HepG2 (cell line): ENCODE data around the gene AGAP1. TPM values are rescaled to one million over a fixed set of nuclear protein-coding genes. Genes with fewer than 3 reads are reported as not detected.

Experiments
- ARHGAP35 ChIP-seq: sonication (generic); formaldehyde crosslinking; IDR thresholded peaks from 2 replicates; pipeline ENCODE4 v1.9.0; 2022; ENCODE audit warnings: mild to moderate bottlenecking, inconsistent platforms, moderate library complexity, missing genetic modification reagents, borderline replicate concordance
- CREB1 ChIP-seq, 2 experiments: fragments of 450-650 bp in 1 of 2; IDR thresholded peaks; 2 replicates each; pipeline ENCODE4 v1.6.1; 2016 to 2017; ENCODE audit warnings: control low read depth in 1 of 2, mild to moderate bottlenecking in 1 of 2, missing compliant biosample characterization in 1 of 2, missing genetic modification characterization in 1 of 2
- DPF2 ChIP-seq: sonication (generic); formaldehyde crosslinking; IDR thresholded peaks from 2 replicates; pipeline ENCODE4 v1.4.0; 2020; ENCODE audit warnings: mild to moderate bottlenecking, low read depth, missing genetic modification reagents, borderline replicate concordance
- FOSL1 ChIP-seq: sonication (generic); formaldehyde crosslinking; IDR thresholded peaks from 2 replicates; pipeline ENCODE4 v1.9.0; 2021; ENCODE audit warnings: missing genetic modification reagents, borderline replicate concordance
- KLF12 ChIP-seq: sonication (generic); formaldehyde crosslinking; IDR thresholded peaks from 2 replicates; pipeline ENCODE4 v1.4.0; 2020; ENCODE audit warnings: missing genetic modification reagents, borderline replicate concordance
- KLF16 ChIP-seq, 2 experiments: sonication (generic) in 1 of 2; formaldehyde crosslinking in 1 of 2; IDR thresholded peaks; 2 replicates each; pipeline versions ENCODE4 v1.6.1 to v1.8.0; 2016 to 2023; ENCODE audit warnings: missing genetic modification reagents in 2 of 2, missing compliant biosample characterization in 1 of 2
- NCOR1 ChIP-seq: fragments of 200-600 bp; sonication (generic); IDR thresholded peaks from 2 replicates; pipeline ENCODE4 v1.7.0; 2017; ENCODE audit warnings: antibody characterized with exemption, low read length, borderline replicate concordance
- PAWR ChIP-seq: sonication (generic); formaldehyde crosslinking; IDR thresholded peaks from 2 replicates; pipeline ENCODE4 v1.4.0; 2020; ENCODE audit warnings: missing genetic modification reagents, mild to moderate bottlenecking, borderline replicate concordance
- SIN3B ChIP-seq: fragments of 150-350 bp; IDR thresholded peaks from 2 replicates; pipeline ENCODE4 v1.6.1; 2014; ENCODE audit warnings: low read length
- ZFYVE20 ChIP-seq: sonication (generic); formaldehyde crosslinking; IDR thresholded peaks from 2 replicates; pipeline ENCODE4 v1.8.0; 2023; ENCODE audit warnings: low read depth, mild to moderate bottlenecking, moderate library complexity, missing genetic modification reagents, borderline replicate concordance
- ZNF205 ChIP-seq: IDR thresholded peaks from 2 replicates; pipeline ENCODE4 v1.6.1; 2018; ENCODE audit warnings: missing biosample characterization, missing genetic modification reagents
- ZNF558 ChIP-seq: sonication (generic); formaldehyde crosslinking; IDR thresholded peaks from 2 replicates; pipeline ENCODE4 v1.9.0; 2022; ENCODE audit warnings: mild to moderate bottlenecking, missing genetic modification reagents, borderline replicate concordance
- ZNF589 ChIP-seq: sonication (generic); formaldehyde crosslinking; conservative IDR thresholded peaks from 2 replicates; pipeline ENCODE4 v1.8.0; 2022; ENCODE audit warnings: mild to moderate bottlenecking, moderate library complexity, missing genetic modification reagents
- ZNF615 ChIP-seq: sonication (generic); formaldehyde crosslinking; IDR thresholded peaks from 2 replicates; pipeline ENCODE4 v1.5.0; 2020; ENCODE audit warnings: mild to moderate bottlenecking, missing genetic modification reagents, borderline replicate concordance
- ZSCAN30 ChIP-seq: sonication (generic); formaldehyde crosslinking; IDR thresholded peaks from 2 replicates; pipeline ENCODE4 v1.5.0; 2020; ENCODE audit warnings: mild to moderate bottlenecking, missing genetic modification reagents
- polyA plus RNA-seq, 8 experiments: library from polyadenylated mRNA; depleted of rRNA in 3 of 8; stranded (reverse) in 7 of 8; unstranded in 1 of 8; fragments of >200 nt; fragmentation: Illumina TruSeq in 4 of 8; extraction: Trizol in 4 of 8; gene quantifications; 2 replicates each; pipeline versions ENCODE4 v1.2.1 to v1.2.3, GENCODE V29; 2011 to 2016; ENCODE audit warnings: low read depth in 4 of 8, missing spikeins in 1 of 8, mixed read lengths in 1 of 8; ENCODE audit not compliant: insufficient read depth in 1 of 8
- total RNA-seq, 5 experiments: library from RNA; depleted of rRNA; stranded (reverse); fragments of >200 nt; fragmentation: Illumina TruSeq; extraction: Trizol; gene quantifications; 2 replicates each; pipeline ENCODE4 v1.2.3, GENCODE V29; 2016; ENCODE audit warnings: low read depth in 1 of 5
- TF ChIP-seq, protein P1 (sequence below): sonication (generic); formaldehyde crosslinking; IDR thresholded peaks from 2 replicates; pipeline ENCODE4 v1.4.0; 2020; ENCODE audit warnings: missing genetic modification reagents
- TF ChIP-seq, protein P2 (sequence below): sonication (generic); formaldehyde crosslinking; IDR thresholded peaks from 2 replicates; pipeline ENCODE4 v1.5.0; 2020; ENCODE audit warnings: mild to moderate bottlenecking, missing genetic modification reagents, borderline replicate concordance
- TF ChIP-seq, protein P3 (sequence below), 2 experiments: fragments of 450-650 bp in 1 of 2; sonication (generic) in 1 of 2; formaldehyde crosslinking; IDR thresholded peaks; 2 replicates each; pipeline versions ENCODE4 v1.5.0 to v1.8.0; 2020 to 2022; ENCODE audit warnings: mild to moderate bottlenecking in 1 of 2, missing genetic modification reagents in 1 of 2

Gene AGAP1
- total and polyA plus RNA-seq, 2 of the 13 experiments (the other 11 are each of a cell fraction or from before 2014, with no cell fraction given), result 21.2 to 32.7 TPM

DNA sequence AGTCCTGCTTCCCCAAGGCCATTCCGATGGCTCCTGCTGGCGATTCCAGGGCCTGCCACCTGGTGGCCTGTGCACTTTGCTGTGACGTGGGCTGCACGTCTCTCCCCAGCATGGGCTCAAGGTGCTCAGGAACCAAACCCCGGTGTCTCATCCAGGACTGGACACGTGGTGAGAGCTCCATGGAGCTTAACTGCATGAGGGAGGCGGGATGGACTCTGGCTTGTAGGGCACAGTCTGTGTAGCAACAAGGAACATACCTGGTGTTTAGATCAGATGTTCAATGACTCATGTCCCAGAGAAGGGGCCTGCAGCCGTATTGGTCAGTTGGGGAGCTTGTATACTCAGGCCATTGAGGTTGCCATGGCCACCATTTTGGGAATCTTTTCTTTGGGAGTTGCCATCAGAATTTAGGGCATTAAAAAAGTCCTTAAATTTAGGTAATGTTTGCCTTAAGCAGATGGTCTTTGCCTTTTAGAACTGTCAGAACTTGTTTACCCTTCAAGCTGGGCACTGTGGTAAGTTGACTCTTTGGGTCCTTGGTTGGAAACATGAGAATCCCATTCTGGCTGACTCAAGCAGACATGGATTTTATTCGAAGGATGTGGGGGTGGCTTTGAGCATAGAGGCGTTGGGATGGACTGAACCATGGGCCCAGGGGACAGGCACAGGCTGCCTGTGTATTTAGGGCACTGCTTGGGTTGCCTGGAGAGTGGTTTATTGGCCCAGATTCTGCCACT is 21.0 kb downstream of the AGAP1 start (continued):
- TF ChIP-seq DPF2 (CRISPR knock-in tag) (peak; percentile 75; the same call in 1 of the 2 replicates), ZNF205 (CRISPR knock-in tag) (peak; percentile 92), FOSL1 (peak; percentile 85; the same call in 1 of the 2 replicates), SIN3B (peak; percentile 38; the same call in 1 of the 2 replicates), ZSCAN30 (CRISPR knock-in tag) (no peak), CREB1 (IDR thresholded peaks at IDR 0.05) (peak; percentile 95), CREB1 (CRISPR knock-in tag; IDR thresholded peaks at IDR 0.05) (peak; percentile 96), ARHGAP35 (CRISPR knock-in tag) (0 out of 2 replicates have a peak, but pooled peaks have one; percentile 52), NCOR1 (peak; percentile 95), ZNF589 (CRISPR knock-in tag) (no peak), PAWR (no peak), ZNF558 (CRISPR knock-in tag) (no peak), KLF12 (CRISPR knock-in tag) (no peak), ZNF615 (CRISPR knock-in tag) (no peak), KLF16 (CRISPR knock-in tag; IDR thresholded peaks at IDR 0.05) (peak in 1 of 2 experiments; percentile 96; a peak in 2 of 4 replicates), ZFYVE20 (CRISPR knock-in tag) (no peak)
- TF ChIP-seq, protein P1, sequence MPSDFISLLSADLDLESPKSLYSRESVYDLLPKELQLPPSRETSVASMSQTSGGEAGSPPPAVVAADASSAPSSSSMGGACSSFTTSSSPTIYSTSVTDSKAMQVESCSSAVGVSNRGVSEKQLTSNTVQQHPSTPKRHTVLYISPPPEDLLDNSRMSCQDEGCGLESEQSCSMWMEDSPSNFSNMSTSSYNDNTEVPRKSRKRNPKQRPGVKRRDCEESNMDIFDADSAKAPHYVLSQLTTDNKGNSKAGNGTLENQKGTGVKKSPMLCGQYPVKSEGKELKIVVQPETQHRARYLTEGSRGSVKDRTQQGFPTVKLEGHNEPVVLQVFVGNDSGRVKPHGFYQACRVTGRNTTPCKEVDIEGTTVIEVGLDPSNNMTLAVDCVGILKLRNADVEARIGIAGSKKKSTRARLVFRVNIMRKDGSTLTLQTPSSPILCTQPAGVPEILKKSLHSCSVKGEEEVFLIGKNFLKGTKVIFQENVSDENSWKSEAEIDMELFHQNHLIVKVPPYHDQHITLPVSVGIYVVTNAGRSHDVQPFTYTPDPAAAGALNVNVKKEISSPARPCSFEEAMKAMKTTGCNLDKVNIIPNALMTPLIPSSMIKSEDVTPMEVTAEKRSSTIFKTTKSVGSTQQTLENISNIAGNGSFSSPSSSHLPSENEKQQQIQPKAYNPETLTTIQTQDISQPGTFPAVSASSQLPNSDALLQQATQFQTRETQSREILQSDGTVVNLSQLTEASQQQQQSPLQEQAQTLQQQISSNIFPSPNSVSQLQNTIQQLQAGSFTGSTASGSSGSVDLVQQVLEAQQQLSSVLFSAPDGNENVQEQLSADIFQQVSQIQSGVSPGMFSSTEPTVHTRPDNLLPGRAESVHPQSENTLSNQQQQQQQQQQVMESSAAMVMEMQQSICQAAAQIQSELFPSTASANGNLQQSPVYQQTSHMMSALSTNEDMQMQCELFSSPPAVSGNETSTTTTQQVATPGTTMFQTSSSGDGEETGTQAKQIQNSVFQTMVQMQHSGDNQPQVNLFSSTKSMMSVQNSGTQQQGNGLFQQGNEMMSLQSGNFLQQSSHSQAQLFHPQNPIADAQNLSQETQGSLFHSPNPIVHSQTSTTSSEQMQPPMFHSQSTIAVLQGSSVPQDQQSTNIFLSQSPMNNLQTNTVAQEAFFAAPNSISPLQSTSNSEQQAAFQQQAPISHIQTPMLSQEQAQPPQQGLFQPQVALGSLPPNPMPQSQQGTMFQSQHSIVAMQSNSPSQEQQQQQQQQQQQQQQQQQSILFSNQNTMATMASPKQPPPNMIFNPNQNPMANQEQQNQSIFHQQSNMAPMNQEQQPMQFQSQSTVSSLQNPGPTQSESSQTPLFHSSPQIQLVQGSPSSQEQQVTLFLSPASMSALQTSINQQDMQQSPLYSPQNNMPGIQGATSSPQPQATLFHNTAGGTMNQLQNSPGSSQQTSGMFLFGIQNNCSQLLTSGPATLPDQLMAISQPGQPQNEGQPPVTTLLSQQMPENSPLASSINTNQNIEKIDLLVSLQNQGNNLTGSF (CRISPR knock-in tag), result 0 out of 2 replicates have a peak, but pooled peaks have one; percentile 36
- TF ChIP-seq, protein P2, sequence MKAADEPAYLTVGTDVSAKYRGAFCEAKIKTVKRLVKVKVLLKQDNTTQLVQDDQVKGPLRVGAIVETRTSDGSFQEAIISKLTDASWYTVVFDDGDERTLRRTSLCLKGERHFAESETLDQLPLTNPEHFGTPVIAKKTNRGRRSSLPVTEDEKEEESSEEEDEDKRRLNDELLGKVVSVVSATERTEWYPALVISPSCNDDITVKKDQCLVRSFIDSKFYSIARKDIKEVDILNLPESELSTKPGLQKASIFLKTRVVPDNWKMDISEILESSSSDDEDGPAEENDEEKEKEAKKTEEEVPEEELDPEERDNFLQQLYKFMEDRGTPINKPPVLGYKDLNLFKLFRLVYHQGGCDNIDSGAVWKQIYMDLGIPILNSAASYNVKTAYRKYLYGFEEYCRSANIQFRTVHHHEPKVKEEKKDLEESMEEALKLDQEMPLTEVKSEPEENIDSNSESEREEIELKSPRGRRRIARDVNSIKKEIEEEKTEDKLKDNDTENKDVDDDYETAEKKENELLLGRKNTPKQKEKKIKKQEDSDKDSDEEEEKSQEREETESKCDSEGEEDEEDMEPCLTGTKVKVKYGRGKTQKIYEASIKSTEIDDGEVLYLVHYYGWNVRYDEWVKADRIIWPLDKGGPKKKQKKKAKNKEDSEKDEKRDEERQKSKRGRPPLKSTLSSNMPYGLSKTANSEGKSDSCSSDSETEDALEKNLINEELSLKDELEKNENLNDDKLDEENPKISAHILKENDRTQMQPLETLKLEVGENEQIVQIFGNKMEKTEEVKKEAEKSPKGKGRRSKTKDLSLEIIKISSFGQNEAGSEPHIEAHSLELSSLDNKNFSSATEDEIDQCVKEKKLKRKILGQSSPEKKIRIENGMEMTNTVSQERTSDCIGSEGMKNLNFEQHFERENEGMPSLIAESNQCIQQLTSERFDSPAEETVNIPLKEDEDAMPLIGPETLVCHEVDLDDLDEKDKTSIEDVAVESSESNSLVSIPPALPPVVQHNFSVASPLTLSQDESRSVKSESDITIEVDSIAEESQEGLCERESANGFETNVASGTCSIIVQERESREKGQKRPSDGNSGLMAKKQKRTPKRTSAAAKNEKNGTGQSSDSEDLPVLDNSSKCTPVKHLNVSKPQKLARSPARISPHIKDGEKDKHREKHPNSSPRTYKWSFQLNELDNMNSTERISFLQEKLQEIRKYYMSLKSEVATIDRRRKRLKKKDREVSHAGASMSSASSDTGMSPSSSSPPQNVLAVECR, result peak; percentile 84
- TF ChIP-seq, protein P3, sequence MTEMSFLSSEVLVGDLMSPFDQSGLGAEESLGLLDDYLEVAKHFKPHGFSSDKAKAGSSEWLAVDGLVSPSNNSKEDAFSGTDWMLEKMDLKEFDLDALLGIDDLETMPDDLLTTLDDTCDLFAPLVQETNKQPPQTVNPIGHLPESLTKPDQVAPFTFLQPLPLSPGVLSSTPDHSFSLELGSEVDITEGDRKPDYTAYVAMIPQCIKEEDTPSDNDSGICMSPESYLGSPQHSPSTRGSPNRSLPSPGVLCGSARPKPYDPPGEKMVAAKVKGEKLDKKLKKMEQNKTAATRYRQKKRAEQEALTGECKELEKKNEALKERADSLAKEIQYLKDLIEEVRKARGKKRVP (CRISPR knock-in tag; IDR thresholded peaks at IDR 0.05), result no peak
